ENCODE results near the gene METTL8.
A peak's percentile ranks its signal among the peaks of the same experiment; 100 is the strongest.
"Not testable (repeated sequence)": the region's sequence is repeated elsewhere in the genome, so short reads cannot be mapped to it uniquely, and the experiment has no call there.

Gene METTL8

GRCh38 chr2:171341394-171342066, 92.3 kb downstream of the METTL8 start:
- no peak for DNase-seq

GRCh38 chr2:171334946-171335345, 98.8 kb downstream of the METTL8 start:
- DNase-seq: no peak

- DNase-seq: no peak
These were observed 99.6 kb downstream of the METTL8 start for GRCh38 chr2:171334171-171334570.

- DNase-seq: no peak
These were observed 103.4 kb downstream of the METTL8 start for GRCh38 chr2:171330155-171330956.

GRCh38 chr2:171327043-171327496, 106.7 kb downstream of the METTL8 start:
- DNase-seq: no peak

- DNase-seq: peak; percentile 67
These were observed 107.8 kb downstream of the METTL8 start for GRCh38 chr2:171325886-171326585.

- no peak for DNase-seq
These were observed 109.7 kb downstream of the METTL8 start for GRCh38 chr2:171323971-171324528.

GRCh38 chr2:171322928-171323327, 110.9 kb downstream of the METTL8 start:
- no peak for DNase-seq

- no peak for DNase-seq
These were observed 113.1 kb downstream of the METTL8 start for GRCh38 chr2:171320731-171321130.

GRCh38 chr2:171320208-171320621, 113.6 kb downstream of the METTL8 start:
- no peak for DNase-seq

GRCh38 chr2:171319164-171319810, 114.5 kb downstream of the METTL8 start:
- peak; percentile 62 for DNase-seq

GRCh38 chr2:171318463-171318934, 115.3 kb downstream of the METTL8 start:
- DNase-seq: no peak

GRCh38 chr2:171317492-171318125, 116.2 kb downstream of the METTL8 start:
- DNase-seq: no peak

- no peak for DNase-seq
These were observed 116.9 kb downstream of the METTL8 start for GRCh38 chr2:171316755-171317337.

- DNase-seq: no peak
These were observed 117.6 kb downstream of the METTL8 start for GRCh38 chr2:171316220-171316619.

- DNase-seq: no peak
These were observed 118.0 kb downstream of the METTL8 start for GRCh38 chr2:171315781-171316180.

GRCh38 chr2:171312182-171312581, 121.6 kb downstream of the METTL8 start:
- not testable (repeated sequence) for DNase-seq

- DNase-seq: not testable (repeated sequence)
These were observed 122.2 kb downstream of the METTL8 start for GRCh38 chr2:171311589-171311988.

GRCh38 chr2:171310889-171311288, 122.9 kb downstream of the METTL8 start:
- no peak for DNase-seq

GRCh38 chr2:171309455-171310286, 124.1 kb downstream of the METTL8 start:
- DNase-seq: no peak

Data from CD4-positive, alpha-beta T cell treated with Interleukin-17A for 1 hour (primary cell).